ENCODE results near the gene ZBTB17.
"Not testable (repeated sequence)": the region's sequence is repeated elsewhere in the genome, so short reads cannot be mapped to it uniquely, and the experiment has no call there.

ZBTB17 gene

GRCh38 chr1:15992187-15992553, 16.3 kb upstream of the ZBTB17 start:
- TF ChIP-seq CTCF (conservative IDR thresholded peaks at IDR 0.05) = no peak
- H3K27ac ChIP-seq = no peak overlapping the region

GRCh38 chr1:15991427-15992186, 15.7 kb upstream of the ZBTB17 start:
- H3K27ac ChIP-seq = no peak overlapping the region
- no peak for TF ChIP-seq CTCF (conservative IDR thresholded peaks at IDR 0.05)
- no peak for TF ChIP-seq ZFX (IDR thresholded peaks at IDR 0.05)

GRCh38 chr1:15989776-15990175, 13.9 kb upstream of the ZBTB17 start:
- no peak overlapping the region for H3K27ac ChIP-seq
- TF ChIP-seq CTCF (conservative IDR thresholded peaks at IDR 0.05) = no peak
- no peak for TF ChIP-seq ZFX (IDR thresholded peaks at IDR 0.05)

GRCh38 chr1:15988856-15989736, 13.2 kb upstream of the ZBTB17 start:
- H3K27ac ChIP-seq = no peak overlapping the region
- TF ChIP-seq ZFX (IDR thresholded peaks at IDR 0.05) (no peak), CTCF (conservative IDR thresholded peaks at IDR 0.05) (no peak)

GRCh38 chr1:15985611-15986297, 9.9 kb upstream of the ZBTB17 start:
- no peak overlapping the region for H3K27ac ChIP-seq
- TF ChIP-seq CTCF (conservative IDR thresholded peaks at IDR 0.05) (no peak), ZFX (IDR thresholded peaks at IDR 0.05) (no peak)

- no peak overlapping the region for H3K27ac ChIP-seq
- TF ChIP-seq CTCF (conservative IDR thresholded peaks at IDR 0.05) = no peak
- TF ChIP-seq ZFX (IDR thresholded peaks at IDR 0.05) = no peak
Measured at GRCh38 chr1:15983275-15983674, 7.4 kb upstream of the ZBTB17 start.

GRCh38 chr1:15981679-15982078, 5.8 kb upstream of the ZBTB17 start:
- TF ChIP-seq ZFX (IDR thresholded peaks at IDR 0.05) (no peak), CTCF (conservative IDR thresholded peaks at IDR 0.05) (no peak)
- H3K27ac ChIP-seq = no peak overlapping the region

GRCh38 chr1:15977947-15978346, 2.0 kb upstream of the ZBTB17 start:
- not testable (repeated sequence) for H3K27ac ChIP-seq

Data from C4-2B (cell line).